Measurements from ENCODE around the gene ZC3H12C. TPM values are rescaled to one million over a fixed set of nuclear protein-coding genes. Genes with fewer than 3 reads are reported as not detected.

ZC3H12C gene
- total and polyA plus RNA-seq, 2 of the 13 experiments (the other 11 are each of a cell fraction or from before 2014, with no cell fraction given) = 2.4 to 5.7 TPM

DNA sequence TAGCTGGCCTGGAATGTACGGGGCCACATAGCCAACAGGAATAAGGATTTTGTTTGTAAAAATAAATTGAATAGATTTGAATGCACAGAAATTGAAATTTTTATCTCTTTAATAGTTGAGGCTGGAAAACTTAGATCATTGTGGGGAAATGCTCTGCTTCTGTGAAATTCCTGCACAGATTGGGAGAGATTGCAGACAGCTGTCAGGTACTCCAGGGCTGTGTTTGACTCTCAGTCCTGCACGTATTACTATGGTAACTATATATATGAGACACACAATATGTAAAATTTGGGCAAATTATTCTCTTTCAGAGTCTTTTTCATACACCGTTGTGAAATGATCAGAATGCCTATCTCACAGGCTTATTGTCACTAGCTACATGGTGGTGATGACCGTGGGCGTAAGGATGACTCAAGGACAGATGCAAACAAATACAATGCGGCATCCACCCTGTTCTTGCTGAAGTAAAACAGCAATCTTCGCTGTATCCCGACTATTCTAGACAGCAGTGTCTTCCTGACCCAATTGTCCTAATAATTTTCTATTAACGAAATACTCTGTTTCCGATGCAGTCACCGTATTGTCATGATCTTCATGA, 79.4 kb downstream of the ZC3H12C start:
- Histone ChIP-seq H2AFZ (ENCODE audit: low read length) (no peak overlapping the region), H3K4me2 (ENCODE audit: low read depth, low read length) (no peak overlapping the region), H3K9ac (ENCODE audit: insufficient read depth, low read depth, low read length) (no peak overlapping the region), H3K79me2 (ENCODE audit: insufficient read depth, low read length) (no peaks in the 10 kb centered on the region), H3K36me3 (replicated peaks in 1 of 2; ENCODE audit: control insufficient read depth in 1 of 2, insufficient read depth in 2 of 2, low read length in 2 of 2) (no peaks in the 10 kb centered on the region), H3K27ac (ENCODE audit: extremely low read length, insufficient read depth, low read length) (no peak overlapping the region), H3K4me3 (replicated peaks in 1 of 3; ENCODE audit: insufficient read depth in 1 of 3, low read depth in 2 of 3, low read length in 3 of 3) (no peak overlapping the region), H3K9me3 (ENCODE audit: low read length) (no peaks in the 10 kb centered on the region), H3K4me1 (ENCODE audit: insufficient read depth, low read length) (peaks cover 13% of the 10 kb centered on the region; the same call in 1 of the 2 replicates), H4K20me1 (ENCODE audit: insufficient read depth, low read length) (no peaks in the 10 kb centered on the region), H3K27me3 (ENCODE audit: control insufficient read depth in 1 of 2, insufficient read depth in 2 of 2, low read length in 2 of 2) (peaks cover 0 to 5% of the 10 kb centered on the region in 2 experiments; a peak in 1 of 5 replicates)
- intact Hi-C loops (cut with micrococcal nuclease; ENCODE audit: unreplicated experiment) = no loop called here
- DNase-seq (ENCODE audit: low spot score) = no peak
- in situ Hi-C loops (cut with HindIII; ENCODE audit: extremely low pct_ligation_motif_present, low pct_unique_long_range_greater_than_20kb) = no loop called here
- no peak for ATAC-seq
- no peak for FAIRE-seq
- POLR2A ChIA-PET = no interaction called here
- TF ChIP-seq, protein P1, sequence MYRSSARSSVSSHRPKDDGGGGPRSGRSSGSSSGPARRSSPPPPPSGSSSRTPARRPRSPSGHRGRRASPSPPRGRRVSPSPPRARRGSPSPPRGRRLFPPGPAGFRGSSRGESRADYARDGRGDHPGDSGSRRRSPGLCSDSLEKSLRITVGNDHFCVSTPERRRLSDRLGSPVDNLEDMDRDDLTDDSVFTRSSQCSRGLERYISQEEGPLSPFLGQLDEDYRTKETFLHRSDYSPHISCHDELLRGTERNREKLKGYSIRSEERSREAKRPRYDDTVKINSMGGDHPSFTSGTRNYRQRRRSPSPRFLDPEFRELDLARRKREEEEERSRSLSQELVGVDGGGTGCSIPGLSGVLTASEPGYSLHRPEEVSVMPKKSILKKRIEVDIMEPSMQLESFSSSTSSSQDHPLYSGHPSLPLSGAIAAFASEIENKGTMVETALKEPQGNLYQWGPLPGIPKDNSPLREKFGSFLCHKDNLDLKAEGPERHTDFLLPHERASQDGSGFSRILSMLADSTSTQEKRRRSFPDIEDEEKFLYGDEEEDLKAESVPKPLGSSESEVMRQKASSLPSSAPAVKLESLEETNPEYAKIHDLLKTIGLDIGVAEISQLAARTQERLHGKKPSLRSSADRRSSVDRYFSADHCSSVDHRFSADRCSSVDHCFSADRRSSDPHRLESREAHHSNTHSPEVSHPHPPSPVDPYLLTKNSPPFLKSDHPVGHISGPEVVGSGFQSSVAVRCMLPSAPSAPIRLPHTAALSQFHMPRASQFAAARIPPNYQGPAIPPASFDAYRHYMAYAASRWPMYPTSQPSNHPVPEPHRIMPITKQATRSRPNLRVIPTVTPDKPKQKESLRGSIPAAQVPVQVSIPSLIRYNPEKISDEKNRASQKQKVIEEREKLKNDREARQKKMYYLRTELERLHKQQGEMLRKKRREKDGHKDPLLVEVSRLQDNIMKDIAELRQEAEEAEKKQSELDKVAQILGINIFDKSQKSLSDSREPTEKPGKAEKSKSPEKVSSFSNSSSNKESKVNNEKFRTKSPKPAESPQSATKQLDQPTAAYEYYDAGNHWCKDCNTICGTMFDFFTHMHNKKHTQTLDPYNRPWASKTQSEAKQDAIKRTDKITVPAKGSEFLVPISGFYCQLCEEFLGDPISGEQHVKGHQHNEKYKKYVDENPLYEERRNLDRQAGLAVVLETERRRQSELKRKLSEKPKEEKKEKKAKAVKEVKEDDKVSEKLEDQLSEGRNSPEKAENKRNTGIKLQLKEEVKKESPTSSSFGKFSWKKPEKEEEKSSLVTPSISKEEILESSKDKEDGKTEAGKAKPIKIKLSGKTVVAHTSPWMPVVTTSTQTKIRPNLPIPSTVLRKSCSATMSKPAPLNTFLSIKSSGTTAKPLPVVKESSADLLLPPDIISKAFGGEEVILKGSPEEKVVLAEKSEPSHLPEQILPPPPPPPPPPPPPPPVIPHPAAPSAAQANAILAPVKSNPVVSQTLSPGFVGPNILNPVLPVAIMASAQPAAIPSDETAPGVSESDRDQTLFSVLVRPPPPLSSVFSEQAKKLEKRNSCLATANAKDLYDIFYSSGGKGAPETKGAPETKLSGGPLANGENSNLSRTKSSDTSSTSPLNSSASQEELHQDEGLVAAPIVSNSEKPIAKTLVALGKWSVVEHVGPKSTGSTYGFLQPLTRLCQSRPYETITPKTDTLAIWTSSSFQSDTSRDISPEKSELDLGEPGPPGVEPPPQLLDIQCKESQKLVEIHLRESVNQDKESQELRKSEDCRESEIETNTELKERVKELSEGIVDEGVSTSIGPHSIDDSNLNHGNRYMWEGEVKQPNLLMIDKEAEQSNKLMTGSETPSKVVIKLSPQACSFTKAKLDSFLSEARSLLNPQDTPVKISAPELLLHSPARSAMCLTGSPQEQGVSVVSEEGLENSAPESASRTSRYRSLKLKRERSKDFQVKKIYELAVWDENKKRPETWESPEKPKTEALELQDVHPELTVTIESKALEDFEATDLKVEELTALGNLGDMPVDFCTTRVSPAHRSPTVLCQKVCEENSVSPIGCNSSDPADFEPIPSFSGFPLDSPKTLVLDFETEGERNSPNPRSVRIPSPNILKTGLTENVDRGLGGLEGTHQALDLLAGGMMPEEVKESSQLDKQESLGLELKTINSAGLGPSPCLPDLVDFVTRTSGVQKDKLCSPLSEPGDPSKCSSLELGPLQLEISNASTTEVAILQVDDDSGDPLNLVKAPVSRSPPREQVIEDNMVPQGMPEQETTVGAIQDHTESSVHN (CRISPR knock-in tag; IDR thresholded peaks at IDR 0.05) = no peak
- TF ChIP-seq NCOA1 (CRISPR knock-in tag; IDR thresholded peaks at IDR 0.05) = no peak
- TF ChIP-seq PBX3 (CRISPR knock-in tag; IDR thresholded peaks at IDR 0.05; ENCODE audit: borderline replicate concordance) = no peak
- TF ChIP-seq ZNF784 (CRISPR knock-in tag; IDR thresholded peaks at IDR 0.05; ENCODE audit: borderline replicate concordance) = no peak
- no peak for TF ChIP-seq RXRA (CRISPR knock-in tag; IDR thresholded peaks at IDR 0.05)
- no peak for TF ChIP-seq NR2F1 (CRISPR knock-in tag; IDR thresholded peaks at IDR 0.05)
- no peak for TF ChIP-seq KLF16 (CRISPR knock-in tag; IDR thresholded peaks at IDR 0.05)
- no peak for TF ChIP-seq CSRNP1 (CRISPR knock-in tag; IDR thresholded peaks at IDR 0.05)
- CTCF ChIA-PET (ENCODE audit: low intra/inter-chr PET ratio, low total read pairs) = no interaction called here
- no TSS peak for BruUV-seq (replicated peaks)
- WGBS (ENCODE audit: low lambda C conversion rate) = 55% methylated on average over 11 of the region's 11 CpGs
